T-cell (primary cell): ENCODE data around the gene CFAP107. TPM values are rescaled to one million over a fixed set of nuclear protein-coding genes. Genes with fewer than 3 reads are reported as not detected.

Experiments
- ATAC-seq, 4 experiments: fragments of 200-7000 bp in 3 of 4; fragments of 150-1000 bp in 1 of 4; cut with Tn5 transposase; replicated peaks in 1 of 4; 1 replicate in 3 of 4; 2 replicates in 1 of 4; pipeline ENCODE4 v1.10.0; 2021; ENCODE audit warnings: moderate library complexity in 3 of 4, mild to moderate bottlenecking in 2 of 4, moderate number of reproducible peaks in 1 of 4
- CTCF ChIA-PET, 2 donors: fragments of 300-600 bp; sonication (Branson Sonifier 250); formaldehyde crosslinking; loops; one replicate each; lab custom pipeline; 2022; ENCODE audit warnings: antibody characterized with exemption in 2 of 2; lab: Charles Lee
- POLR2A ChIA-PET, 2 donors: fragments of 300-600 bp; sonication (Branson Sonifier 250); formaldehyde crosslinking; loops; one replicate each; lab custom pipeline; 2022; ENCODE audit warnings: antibody characterized with exemption in 2 of 2; lab: Charles Lee
- DNase-seq, 35 experiments: peaks; one replicate each; pipeline versions ENCODE4 v3.0.0 to v3.0.0-alpha.2; 2013 to 2023
- H3K27ac ChIP-seq: one replicate; pipeline ENCODE4 v1.5.1; 2013; ENCODE audit warnings: low read length
- H3K27me3 ChIP-seq, 2 experiments: replicated peaks in 1 of 2; 1 replicate in 1 of 2; 2 replicates in 1 of 2; pipeline versions ENCODE4 v1.6.1 to v1.7.0; 2013; ENCODE audit warnings: low read length in 1 of 2, mixed read lengths in 1 of 2; ENCODE audit not compliant: control insufficient read depth in 2 of 2, insufficient read depth in 2 of 2; ENCODE audit errors: extremely low read depth in 1 of 2
- H3K36me3 ChIP-seq, 2 donors: 1 replicate in 1 of 2; 2 replicates in 1 of 2; pipeline versions ENCODE4 v1.6.1 to v1.7.0; 2013; ENCODE audit warnings: low read length in 1 of 2; ENCODE audit not compliant: control insufficient read depth in 2 of 2, insufficient read depth in 1 of 2; ENCODE audit errors: extremely low read depth in 1 of 2
- H3K4me1 ChIP-seq, 2 experiments: 1 replicate in 1 of 2; 2 replicates in 1 of 2; pipeline versions ENCODE4 v1.6.1 to v1.7.0; 2013; ENCODE audit warnings: low read length in 2 of 2, mixed read lengths in 1 of 2; ENCODE audit not compliant: insufficient read depth in 2 of 2, control insufficient read depth in 1 of 2; ENCODE audit errors: extremely low read depth in 1 of 2
- H3K4me3 ChIP-seq, 2 donors: 1 replicate in 1 of 2; 2 replicates in 1 of 2; pipeline versions ENCODE4 v1.5.1 to v1.7.0; 2013; ENCODE audit warnings: mild to moderate bottlenecking in 2 of 2, low read length in 1 of 2, moderate library complexity in 1 of 2; ENCODE audit not compliant: control insufficient read depth in 1 of 2; ENCODE audit errors: extremely low read depth in 1 of 2
- H3K9me3 ChIP-seq: 2 replicates; pipeline ENCODE4 v1.7.0; 2013
- H3K27ac Mint-ChIP-seq, 2 donors: one replicate each; pipeline ENCODE4 v1.8.0; 2020 to 2021; ENCODE audit warnings: mild to moderate bottlenecking in 2 of 2, mixed read lengths in 2 of 2
- H3K27me3 Mint-ChIP-seq, 2 donors: one replicate each; pipeline ENCODE4 v1.8.0; 2021 to 2022; ENCODE audit warnings: mixed read lengths in 2 of 2
- H3K36me3 Mint-ChIP-seq: one replicate; pipeline ENCODE4 v1.8.0; 2021; ENCODE audit warnings: mixed read lengths
- H3K4me1 Mint-ChIP-seq, 3 donors: one replicate each; pipeline ENCODE4 v1.8.0; 2020 to 2022; ENCODE audit warnings: mixed read lengths in 3 of 3, mild to moderate bottlenecking in 1 of 3
- H3K4me3 Mint-ChIP-seq, 3 donors: one replicate each; pipeline ENCODE4 v1.8.0; 2020 to 2022; ENCODE audit warnings: mild to moderate bottlenecking in 3 of 3, mixed read lengths in 3 of 3, moderate library complexity in 3 of 3
- H3K9me3 Mint-ChIP-seq, 3 donors: one replicate each; pipeline ENCODE4 v1.8.0; 2020 to 2022; ENCODE audit warnings: mixed read lengths in 3 of 3
- WGBS: methylation state at CpG from one replicate; pipeline ENCODE4 v1.1.5; 2013; ENCODE audit warnings: missing lambda C conversion rate; ENCODE audit not compliant: insufficient coverage; 5-methylcytosine and 5-hydroxymethylcytosine counted together
- total RNA-seq, 35 experiments: library from RNA in 6 of 35; stranded (reverse) in 6 of 35; fragments of 120-200 nt in 1 of 35; gene quantifications; one replicate each; pipeline versions ENCODE4 v1.2.1 to v1.2.4 and lab custom pipeline; 2013 to 2026

CFAP107 gene
- total RNA-seq, 5 donors from 2014 or later (not counting 1 experiment from before 2014, with no cell fraction given): not detected

DNA sequence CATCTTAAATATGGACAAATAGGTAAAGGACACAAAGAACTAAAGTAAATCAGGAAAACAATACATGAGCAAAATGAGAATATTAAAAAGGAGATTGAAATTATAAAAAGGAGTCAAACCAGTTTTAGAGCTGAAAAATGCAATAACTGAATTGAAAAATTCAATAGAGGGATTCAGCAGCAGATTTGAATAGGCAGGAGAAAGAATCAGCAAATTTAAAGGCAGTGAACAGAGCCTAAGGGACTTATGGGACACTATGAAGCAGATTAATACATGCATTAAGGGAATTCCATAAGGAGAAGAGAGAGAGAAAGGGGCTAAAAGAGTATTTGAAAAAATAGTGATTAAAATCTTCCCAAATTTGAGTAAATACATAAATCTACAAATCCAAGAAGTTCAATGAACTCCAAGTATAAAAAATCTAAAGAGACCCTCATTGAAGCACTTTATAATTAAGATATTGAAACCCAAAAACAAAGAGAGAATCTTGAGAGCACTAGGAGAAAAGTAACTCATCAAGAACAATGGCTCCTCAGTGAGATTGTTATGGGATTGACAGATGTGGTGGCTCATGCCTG is 2.9 kb downstream of the CFAP107 start:
- H3K27me3 ChIP-seq: peaks cover 0 to 7% of the 10 kb centered on the region in 2 experiments
- H3K4me1 Mint-ChIP-seq: no peaks in the 10 kb centered on the region
- ChIA-PET CTCF (no interaction called here), POLR2A (no interaction called here)
- H3K27ac ChIP-seq: no peak overlapping the region
- no peak overlapping the region for H3K27ac Mint-ChIP-seq
- H3K4me3 ChIP-seq: no peak overlapping the region
- no peak overlapping the region for H3K4me3 Mint-ChIP-seq
- no peaks in the 10 kb centered on the region for H3K4me1 ChIP-seq
- peaks cover 4% of the 10 kb centered on the region for H3K36me3 Mint-ChIP-seq
- H3K27me3 Mint-ChIP-seq: peaks cover 51 to 55% of the 10 kb centered on the region in 2 donors
- DNase-seq: no peak
- ATAC-seq: no peak
- H3K9me3 Mint-ChIP-seq: peaks cover 20 to 31% (median 24%) of the 10 kb centered on the region in 3 donors
- H3K36me3 ChIP-seq: no peaks in the 10 kb centered on the region
- H3K9me3 ChIP-seq: peaks cover 4% of the 10 kb centered on the region

DNA sequence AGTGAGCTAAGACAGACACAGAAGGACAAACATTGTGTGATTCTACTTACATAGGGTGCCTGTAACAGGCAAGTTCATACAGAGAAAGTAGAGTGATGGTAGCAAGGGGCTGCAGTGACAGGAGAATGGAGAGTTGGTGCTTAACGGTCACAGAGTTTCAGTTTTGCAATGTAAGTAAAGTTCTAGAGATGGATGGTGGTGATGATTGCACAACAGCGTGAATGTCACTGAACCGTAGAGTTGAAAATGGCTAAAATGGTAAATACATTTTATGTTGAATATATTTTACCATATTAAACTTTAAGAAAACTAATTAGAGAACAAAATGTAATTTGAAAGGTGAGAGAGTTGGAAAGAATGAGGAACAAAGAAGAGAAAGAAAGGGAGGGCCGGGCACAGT is 8.7 kb downstream of the CFAP107 start:
- H3K27ac ChIP-seq: no peak overlapping the region
- H3K4me3 ChIP-seq: no peak overlapping the region
- ChIA-PET CTCF (no interaction called here), POLR2A (no interaction called here)
- DNase-seq (no peak), ATAC-seq (no peak)
- H3K4me1 ChIP-seq: no peaks in the 10 kb centered on the region
- peaks cover 21 to 33% of the 10 kb centered on the region in 2 donors for H3K27me3 Mint-ChIP-seq
- H3K9me3 ChIP-seq: no peaks in the 10 kb centered on the region
- no peaks in the 10 kb centered on the region for H3K36me3 ChIP-seq
- peaks cover 0 to 31% of the 10 kb centered on the region in 2 experiments for H3K27me3 ChIP-seq
- H3K9me3 Mint-ChIP-seq: peaks cover 0 to 10% (median 9%) of the 10 kb centered on the region in 3 donors
- 67% methylated on average over 1 of the region's 4 CpGs for WGBS
- no peak overlapping the region for H3K4me3 Mint-ChIP-seq
- no peak overlapping the region for H3K27ac Mint-ChIP-seq
- H3K4me1 Mint-ChIP-seq: no peaks in the 10 kb centered on the region
- H3K36me3 Mint-ChIP-seq: no peaks in the 10 kb centered on the region

DNA sequence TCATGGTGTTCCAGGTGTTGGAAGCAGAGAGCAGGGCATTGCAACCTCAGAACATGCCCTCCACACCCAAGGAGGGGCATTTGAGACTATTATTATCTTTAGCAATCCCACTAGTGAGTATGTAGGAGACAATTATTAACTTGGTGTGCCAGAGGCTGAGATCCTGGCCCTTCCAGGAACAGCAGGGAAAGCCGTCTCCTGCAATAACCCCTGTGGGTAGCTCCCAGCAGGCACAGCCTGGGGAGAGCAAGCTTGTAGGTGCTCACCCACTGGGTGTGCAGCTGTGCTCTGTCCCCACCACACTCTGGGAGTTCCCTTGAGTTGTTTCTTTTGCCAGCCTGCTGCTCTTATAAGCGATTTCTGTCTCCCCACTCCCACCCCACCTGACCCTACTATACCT is 10.3 kb downstream of the CFAP107 start:
- no peak overlapping the region for H3K4me3 ChIP-seq
- no peak for DNase-seq
- ChIA-PET CTCF (no interaction called here), POLR2A (no interaction called here)
- no peaks in the 10 kb centered on the region for H3K4me1 ChIP-seq
- H3K27ac Mint-ChIP-seq: no peak overlapping the region
- H3K27me3 ChIP-seq: peaks cover 0 to 37% of the 10 kb centered on the region in 2 experiments
- H3K36me3 ChIP-seq: no peaks in the 10 kb centered on the region
- H3K9me3 Mint-ChIP-seq: no peaks in the 10 kb centered on the region
- no peak for ATAC-seq
- H3K27me3 Mint-ChIP-seq: peaks cover 16 to 34% of the 10 kb centered on the region in 2 donors
- no peaks in the 10 kb centered on the region for H3K36me3 Mint-ChIP-seq
- WGBS: no CpG with 5 or more reads among the region's 2 CpGs
- no peaks in the 10 kb centered on the region for H3K9me3 ChIP-seq
- H3K4me3 Mint-ChIP-seq: no peak overlapping the region
- H3K27ac ChIP-seq: no peak overlapping the region
- H3K4me1 Mint-ChIP-seq: no peaks in the 10 kb centered on the region

DNA sequence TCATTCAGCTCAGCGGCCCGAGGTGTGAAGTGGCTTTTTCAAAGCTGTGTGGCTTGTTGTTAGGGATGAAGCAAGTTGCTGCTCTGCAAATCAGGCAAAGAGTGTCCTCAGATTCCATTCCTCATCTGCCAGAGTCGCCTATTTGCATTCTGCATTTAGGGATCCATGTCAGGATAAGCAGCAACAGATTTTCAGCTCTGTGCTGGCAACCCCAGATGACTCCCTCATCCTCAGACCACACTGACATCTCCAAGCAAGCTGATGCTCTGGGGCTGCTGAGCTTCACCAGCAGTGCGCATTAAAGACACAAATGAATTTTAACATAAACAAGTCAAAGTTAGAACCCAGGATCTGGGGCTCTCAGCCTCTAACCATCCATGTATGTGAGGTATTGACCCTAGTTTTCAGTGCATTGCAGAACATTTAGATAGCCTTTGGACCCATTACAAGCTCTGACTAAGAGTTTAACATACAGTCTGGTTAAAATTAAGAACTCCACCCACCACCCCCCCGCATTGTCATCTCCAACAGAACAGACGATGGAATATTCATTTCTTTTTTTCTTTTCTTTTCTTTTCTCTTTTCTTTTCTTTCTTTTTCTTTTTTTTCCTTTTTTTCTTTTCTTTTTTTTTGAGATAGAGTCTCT is 10.9 kb downstream of the CFAP107 start:
- Histone ChIP-seq H3K27ac (no peak overlapping the region), H3K27me3 (peaks cover 0 to 36% of the 10 kb centered on the region in 2 experiments), H3K36me3 (no peaks in the 10 kb centered on the region), H3K9me3 (no peaks in the 10 kb centered on the region), H3K4me3 (no peak overlapping the region), H3K4me1 (no peaks in the 10 kb centered on the region)
- DNase-seq (no peak), ATAC-seq (no peak)
- H3K27ac Mint-ChIP-seq: no peak overlapping the region
- H3K4me1 Mint-ChIP-seq: no peaks in the 10 kb centered on the region
- no peak overlapping the region for H3K4me3 Mint-ChIP-seq
- 80% methylated on average over 1 of the region's 6 CpGs for WGBS
- ChIA-PET POLR2A (no interaction called here), CTCF (no interaction called here)
- H3K36me3 Mint-ChIP-seq: no peaks in the 10 kb centered on the region
- peaks cover 16 to 34% of the 10 kb centered on the region in 2 donors for H3K27me3 Mint-ChIP-seq
- H3K9me3 Mint-ChIP-seq: no peaks in the 10 kb centered on the region

DNA sequence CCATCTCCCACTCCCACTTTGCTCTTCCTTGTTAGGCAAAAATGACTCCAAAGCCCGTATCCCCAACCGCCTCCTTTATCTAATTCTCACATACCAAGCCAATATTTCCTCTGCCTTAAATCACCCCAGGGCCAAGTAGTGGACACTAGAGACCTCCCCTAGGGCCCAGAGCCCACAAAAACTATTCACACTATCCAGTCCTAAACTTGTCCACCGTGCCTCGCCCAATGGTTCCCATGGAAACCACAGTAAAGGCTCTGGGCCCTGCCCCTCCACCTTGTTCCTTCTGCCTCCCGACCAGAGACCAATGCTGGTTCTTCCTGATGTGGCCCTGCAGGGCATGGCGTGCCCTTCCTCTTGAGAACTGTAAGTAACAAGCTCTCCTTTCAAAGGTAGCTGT is 11.8 kb downstream of the CFAP107 start:
- Mint-ChIP-seq H3K36me3 (no peaks in the 10 kb centered on the region), H3K9me3 (no peaks in the 10 kb centered on the region), H3K27me3 (peaks cover 16 to 35% of the 10 kb centered on the region in 2 donors), H3K4me3 (no peak overlapping the region), H3K27ac (no peak overlapping the region), H3K4me1 (no peaks in the 10 kb centered on the region)
- no peaks in the 10 kb centered on the region for H3K36me3 ChIP-seq
- no peaks in the 10 kb centered on the region for H3K4me1 ChIP-seq
- no peak overlapping the region for H3K27ac ChIP-seq
- no peaks in the 10 kb centered on the region for H3K9me3 ChIP-seq
- no peak for ATAC-seq
- no peak overlapping the region for H3K4me3 ChIP-seq
- no peak for DNase-seq
- 62% methylated on average over 6 of the region's 6 CpGs for WGBS
- POLR2A ChIA-PET: no interaction called here
- H3K27me3 ChIP-seq: peaks cover 0 to 36% of the 10 kb centered on the region in 2 experiments
- CTCF ChIA-PET: no interaction called here

DNA sequence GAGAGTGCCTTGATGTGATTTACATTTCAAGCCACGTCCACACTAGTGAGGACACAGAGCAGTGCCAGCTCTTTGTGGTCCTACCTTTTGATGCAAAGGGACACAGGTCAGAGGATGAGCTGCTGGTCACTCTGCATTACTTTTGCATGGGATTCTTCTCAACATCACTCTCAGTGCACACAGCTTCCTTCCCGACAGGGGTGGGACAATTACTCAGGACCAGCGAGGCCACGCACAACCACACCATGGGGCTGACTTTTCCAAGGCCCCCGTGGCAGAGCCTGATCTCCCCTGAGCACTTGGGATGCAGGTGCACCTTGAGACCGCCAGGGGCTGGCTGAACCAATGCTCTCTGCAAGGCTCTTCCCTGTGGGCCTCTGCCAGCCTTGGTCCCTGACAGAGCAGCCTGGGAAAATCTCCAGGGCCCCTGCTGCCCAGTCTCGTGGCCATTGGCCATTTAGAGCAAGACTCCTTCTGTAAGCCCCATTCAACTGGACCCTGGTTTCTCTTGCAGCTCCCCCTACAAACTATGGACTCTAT is 14.3 kb downstream of the CFAP107 start:
- DNase-seq: no peak
- CTCF ChIA-PET: no interaction called here

More for the DNA sequence above, 14.3 kb downstream of the CFAP107 start:
- H3K9me3 Mint-ChIP-seq: no peaks in the 10 kb centered on the region
- H3K4me3 Mint-ChIP-seq: no peak overlapping the region
- H3K4me3 ChIP-seq: no peak overlapping the region
- POLR2A ChIA-PET: no interaction called here
- no peaks in the 10 kb centered on the region for H3K4me1 Mint-ChIP-seq
- peaks cover 20 to 32% of the 10 kb centered on the region in 2 donors for H3K27me3 Mint-ChIP-seq
- WGBS: 52% methylated on average over 7 of the region's 7 CpGs
- H3K27me3 ChIP-seq: peaks cover 0 to 38% of the 10 kb centered on the region in 2 experiments
- no peak overlapping the region for H3K27ac ChIP-seq
- no peaks in the 10 kb centered on the region for H3K36me3 Mint-ChIP-seq
- no peaks in the 10 kb centered on the region for H3K36me3 ChIP-seq
- no peak for ATAC-seq
- H3K9me3 ChIP-seq: no peaks in the 10 kb centered on the region
- H3K4me1 ChIP-seq: no peaks in the 10 kb centered on the region
- no peak overlapping the region for H3K27ac Mint-ChIP-seq
